ENCODE results near the gene PKHD1.

- TF ChIP-seq EZH2 (IDR thresholded peaks at IDR 0.05; ENCODE audit: low read length, unreplicated experiment) = no peak
- TF ChIP-seq CTCF (conservative IDR thresholded peaks at IDR 0.05; ENCODE audit: low read depth, low read length) = no peak
- no peak for TF ChIP-seq EZH2phosphoT487 (IDR thresholded peaks at IDR 0.05; ENCODE audit: borderline replicate concordance, low read length)
These were observed 423.9 kb downstream of the PKHD1 start for GRCh38 chr6:51663525-51663924.
